Activated T-helper 2 cell treated with anti-CD3 and anti-CD28 coated beads, Interferon-gamma antibody, Interleukin-2, Interleukin-4, amounts not matched to agents 10 μg/mL and 5 μg/mL and 100 μg/mL, durations not matched to agents 14 hours and 24 hours and 36 hours (primary cell): ENCODE data around the gene GPR45. TPM values are rescaled to one million over a fixed set of nuclear protein-coding genes. Genes with fewer than 3 reads are reported as not detected.

Experiments used
- DNase-seq: peaks from one replicate; pipeline ENCODE4 v3.0.0; 2021; ENCODE audit warnings: low spot score
- H3K27ac Mint-ChIP-seq: one replicate; pipeline ENCODE4 v1.8.0; 2021; ENCODE audit warnings: mixed read lengths
- H3K27me3 Mint-ChIP-seq: one replicate; pipeline ENCODE4 v1.8.0; 2021; ENCODE audit warnings: low read depth, mixed read lengths
- H3K36me3 Mint-ChIP-seq: one replicate; pipeline ENCODE4 v1.8.0; 2021; ENCODE audit warnings: low read depth, mixed read lengths
- H3K4me1 Mint-ChIP-seq: one replicate; pipeline ENCODE4 v1.8.0; 2021; ENCODE audit warnings: low read depth, mixed read lengths
- H3K4me3 Mint-ChIP-seq: one replicate; pipeline ENCODE4 v1.8.0; 2021; ENCODE audit warnings: low read depth, mild to moderate bottlenecking, moderate library complexity, mixed read lengths
- H3K9me3 Mint-ChIP-seq: one replicate; pipeline ENCODE4 v1.8.0; 2021; ENCODE audit warnings: mixed read lengths
- intact Hi-C: fragments of 100-400 bp; cut with micrococcal nuclease; formaldehyde crosslinking; loops from one replicate; pipeline ENCODE4 v1.15.1; 2023
- total RNA-seq: library from RNA; stranded (reverse); gene quantifications from 2 replicates; pipeline ENCODE4 v1.2.3, GENCODE V29; 2022

GPR45 gene
- total RNA-seq, 1 donor from 2014 or later, result not detected

- intact Hi-C loops, result no loop called here
- H3K4me1 Mint-ChIP-seq, result no peaks in the 10 kb centered on the region
- no peaks in the 10 kb centered on the region for H3K36me3 Mint-ChIP-seq
- no peaks in the 10 kb centered on the region for H3K9me3 Mint-ChIP-seq
- H3K27me3 Mint-ChIP-seq, result no peaks in the 10 kb centered on the region
- no peak overlapping the region for H3K27ac Mint-ChIP-seq
- H3K4me3 Mint-ChIP-seq, result no peak overlapping the region
- no peak for DNase-seq
Measured at GRCh38 chr2:105258835-105259350, 17.4 kb downstream of the GPR45 start.

- Mint-ChIP-seq H3K27me3 (no peaks in the 10 kb centered on the region), H3K9me3 (no peaks in the 10 kb centered on the region), H3K4me1 (no peaks in the 10 kb centered on the region), H3K27ac (no peak overlapping the region), H3K4me3 (no peak overlapping the region), H3K36me3 (peaks cover 10% of the 10 kb centered on the region)
- no peak for DNase-seq
- intact Hi-C loops, result no loop called here
Measured at GRCh38 chr2:105261061-105261460, 19.5 kb downstream of the GPR45 start.

- intact Hi-C loops, result no loop called here
- H3K36me3 Mint-ChIP-seq, result peaks cover 20% of the 10 kb centered on the region
- no peak overlapping the region for H3K27ac Mint-ChIP-seq
- H3K4me1 Mint-ChIP-seq, result no peaks in the 10 kb centered on the region
- no peaks in the 10 kb centered on the region for H3K9me3 Mint-ChIP-seq
- no peak overlapping the region for H3K4me3 Mint-ChIP-seq
- no peak for DNase-seq
- H3K27me3 Mint-ChIP-seq, result no peaks in the 10 kb centered on the region
Measured at GRCh38 chr2:105262651-105263091, 21.1 kb downstream of the GPR45 start.

- no peak for DNase-seq
- H3K36me3 Mint-ChIP-seq, result peaks cover 47% of the 10 kb centered on the region
- intact Hi-C loops, result no loop called here
- H3K27me3 Mint-ChIP-seq, result no peaks in the 10 kb centered on the region
- H3K4me3 Mint-ChIP-seq, result no peak overlapping the region
- H3K9me3 Mint-ChIP-seq, result no peaks in the 10 kb centered on the region
- H3K4me1 Mint-ChIP-seq, result no peaks in the 10 kb centered on the region
- no peak overlapping the region for H3K27ac Mint-ChIP-seq
Measured at GRCh38 chr2:105269426-105269825, 27.9 kb downstream of the GPR45 start.

GRCh38 chr2:105271393-105272045, 30.0 kb downstream of the GPR45 start:
- intact Hi-C loops, result no loop called here
- H3K36me3 Mint-ChIP-seq, result peaks cover 39% of the 10 kb centered on the region
- no peaks in the 10 kb centered on the region for H3K27me3 Mint-ChIP-seq
- H3K9me3 Mint-ChIP-seq, result no peaks in the 10 kb centered on the region
- no peak overlapping the region for H3K27ac Mint-ChIP-seq
- no peak overlapping the region for H3K4me3 Mint-ChIP-seq
- H3K4me1 Mint-ChIP-seq, result no peaks in the 10 kb centered on the region
- no peak for DNase-seq

- DNase-seq, result no peak
- intact Hi-C loops, result no loop called here
- H3K27ac Mint-ChIP-seq, result no peak overlapping the region
- no peaks in the 10 kb centered on the region for H3K4me1 Mint-ChIP-seq
- H3K4me3 Mint-ChIP-seq, result no peak overlapping the region
- H3K9me3 Mint-ChIP-seq, result no peaks in the 10 kb centered on the region
- no peaks in the 10 kb centered on the region for H3K27me3 Mint-ChIP-seq
- H3K36me3 Mint-ChIP-seq, result peaks cover 41% of the 10 kb centered on the region
Measured at GRCh38 chr2:105272176-105272575, 30.6 kb downstream of the GPR45 start.

GRCh38 chr2:105274046-105274445, 32.5 kb downstream of the GPR45 start:
- peaks cover 39% of the 10 kb centered on the region for H3K36me3 Mint-ChIP-seq
- intact Hi-C loops, result no loop called here
- no peak for DNase-seq
- H3K4me1 Mint-ChIP-seq, result no peaks in the 10 kb centered on the region
- H3K9me3 Mint-ChIP-seq, result no peaks in the 10 kb centered on the region
- H3K27ac Mint-ChIP-seq, result no peak overlapping the region
- H3K27me3 Mint-ChIP-seq, result no peaks in the 10 kb centered on the region
- H3K4me3 Mint-ChIP-seq, result no peak overlapping the region

- DNase-seq, result no peak
- Mint-ChIP-seq H3K27me3 (no peaks in the 10 kb centered on the region), H3K4me1 (no peaks in the 10 kb centered on the region), H3K9me3 (no peaks in the 10 kb centered on the region), H3K27ac (no peak overlapping the region), H3K4me3 (no peak overlapping the region), H3K36me3 (peaks cover 46% of the 10 kb centered on the region)
- intact Hi-C loops, result no loop called here
Measured at GRCh38 chr2:105278654-105279053, 37.1 kb downstream of the GPR45 start.

- DNase-seq, result no peak
- no peak overlapping the region for H3K4me3 Mint-ChIP-seq
- H3K27ac Mint-ChIP-seq, result no peak overlapping the region
- no peaks in the 10 kb centered on the region for H3K9me3 Mint-ChIP-seq
- H3K27me3 Mint-ChIP-seq, result no peaks in the 10 kb centered on the region
- no peaks in the 10 kb centered on the region for H3K4me1 Mint-ChIP-seq
- H3K36me3 Mint-ChIP-seq, result peaks cover 42% of the 10 kb centered on the region
- intact Hi-C loops, result no loop called here
Measured at GRCh38 chr2:105279126-105279525, 37.6 kb downstream of the GPR45 start.

GRCh38 chr2:105280281-105280680, 38.7 kb downstream of the GPR45 start:
- Mint-ChIP-seq H3K27me3 (no peaks in the 10 kb centered on the region), H3K4me3 (no peak overlapping the region), H3K27ac (no peak overlapping the region), H3K36me3 (peaks cover 43% of the 10 kb centered on the region), H3K4me1 (no peaks in the 10 kb centered on the region), H3K9me3 (no peaks in the 10 kb centered on the region)
- DNase-seq, result no peak
- intact Hi-C loops, result no loop called here

- peaks cover 2% of the 10 kb centered on the region for H3K4me1 Mint-ChIP-seq
- H3K36me3 Mint-ChIP-seq, result peaks cover 34% of the 10 kb centered on the region
- H3K27me3 Mint-ChIP-seq, result no peaks in the 10 kb centered on the region
- H3K9me3 Mint-ChIP-seq, result no peaks in the 10 kb centered on the region
- no peak overlapping the region for H3K27ac Mint-ChIP-seq
- DNase-seq, result no peak
- intact Hi-C loops, result no loop called here
- no peak overlapping the region for H3K4me3 Mint-ChIP-seq
Measured at GRCh38 chr2:105283532-105283931, 42.0 kb downstream of the GPR45 start.

- no peak overlapping the region for H3K4me3 Mint-ChIP-seq
- DNase-seq, result no peak
- no peaks in the 10 kb centered on the region for H3K9me3 Mint-ChIP-seq
- peaks cover 36% of the 10 kb centered on the region for H3K36me3 Mint-ChIP-seq
- H3K27ac Mint-ChIP-seq, result peak overlapping the region; percentile 3
- intact Hi-C loops, result no loop called here
- H3K4me1 Mint-ChIP-seq, result peaks cover 2% of the 10 kb centered on the region
- H3K27me3 Mint-ChIP-seq, result no peaks in the 10 kb centered on the region
Measured at GRCh38 chr2:105287692-105288091, 46.1 kb downstream of the GPR45 start.

GRCh38 chr2:105288133-105288532, 46.6 kb downstream of the GPR45 start:
- Mint-ChIP-seq H3K4me1 (peaks cover 2% of the 10 kb centered on the region), H3K27me3 (no peaks in the 10 kb centered on the region), H3K27ac (no peak overlapping the region), H3K4me3 (no peak overlapping the region), H3K9me3 (no peaks in the 10 kb centered on the region), H3K36me3 (peaks cover 38% of the 10 kb centered on the region)
- no peak for DNase-seq
- intact Hi-C loops, result no loop called here
